NCI-H1694 (cell line): ENCODE results near the gene TNNT1.
"Not testable (repeated sequence)": the region's sequence is repeated elsewhere in the genome, so short reads cannot be mapped to it uniquely, and the experiment has no call there.

Experiments used
- DNase-seq: peaks from one replicate; lab custom pipeline; 2025; lab: John Stamatoyannopoulos, UW

Gene TNNT1

GRCh38 chr19:55109527-55110291 lies 39.3 kb downstream of the TNNT1 start:
- no peak for DNase-seq

- not testable (repeated sequence) for DNase-seq
These were observed 41.8 kb downstream of the TNNT1 start for GRCh38 chr19:55107252-55107651.

- no peak for DNase-seq
These were observed 42.4 kb downstream of the TNNT1 start for GRCh38 chr19:55106591-55106990.

- no peak for DNase-seq
These were observed 43.8 kb downstream of the TNNT1 start for GRCh38 chr19:55105237-55105636.

- DNase-seq, result no peak
These were observed 45.8 kb downstream of the TNNT1 start for GRCh38 chr19:55103190-55103589.

- no peak for DNase-seq
These were observed 47.7 kb downstream of the TNNT1 start for GRCh38 chr19:55101261-55101660.

GRCh38 chr19:55099557-55100506 lies 49.2 kb downstream of the TNNT1 start:
- no peak for DNase-seq

- DNase-seq, result no peak
These were observed 50.1 kb downstream of the TNNT1 start for GRCh38 chr19:55098716-55099556.

- no peak for DNase-seq
These were observed 50.9 kb downstream of the TNNT1 start for GRCh38 chr19:55097864-55098715.

- no peak for DNase-seq
These were observed 52.8 kb downstream of the TNNT1 start for GRCh38 chr19:55096061-55096701.

- DNase-seq, result no peak
These were observed 53.5 kb downstream of the TNNT1 start for GRCh38 chr19:55095260-55096060.

GRCh38 chr19:55094456-55095259 lies 54.3 kb downstream of the TNNT1 start:
- DNase-seq, result no peak

GRCh38 chr19:55092423-55093318 lies 56.3 kb downstream of the TNNT1 start:
- no peak for DNase-seq

- no peak for DNase-seq
These were observed 57.1 kb downstream of the TNNT1 start for GRCh38 chr19:55091955-55092354.

GRCh38 chr19:55091126-55091910 lies 57.7 kb downstream of the TNNT1 start:
- no peak for DNase-seq

- DNase-seq, result no peak
These were observed 58.4 kb downstream of the TNNT1 start for GRCh38 chr19:55090564-55090963.

- DNase-seq, result no peak
These were observed 59.6 kb downstream of the TNNT1 start for GRCh38 chr19:55089342-55089944.
